ENCODE data around the gene DUS2. TPM values are rescaled to one million over a fixed set of nuclear protein-coding genes. Genes with fewer than 3 reads are reported as not detected.

Gene DUS2
- total and polyA plus RNA-seq, 9 of the 15 experiments (the other 6 are each of a cell fraction or from before 2014, with no cell fraction given) = 5.8 to 22.5 (median 20.6) TPM

DNA sequence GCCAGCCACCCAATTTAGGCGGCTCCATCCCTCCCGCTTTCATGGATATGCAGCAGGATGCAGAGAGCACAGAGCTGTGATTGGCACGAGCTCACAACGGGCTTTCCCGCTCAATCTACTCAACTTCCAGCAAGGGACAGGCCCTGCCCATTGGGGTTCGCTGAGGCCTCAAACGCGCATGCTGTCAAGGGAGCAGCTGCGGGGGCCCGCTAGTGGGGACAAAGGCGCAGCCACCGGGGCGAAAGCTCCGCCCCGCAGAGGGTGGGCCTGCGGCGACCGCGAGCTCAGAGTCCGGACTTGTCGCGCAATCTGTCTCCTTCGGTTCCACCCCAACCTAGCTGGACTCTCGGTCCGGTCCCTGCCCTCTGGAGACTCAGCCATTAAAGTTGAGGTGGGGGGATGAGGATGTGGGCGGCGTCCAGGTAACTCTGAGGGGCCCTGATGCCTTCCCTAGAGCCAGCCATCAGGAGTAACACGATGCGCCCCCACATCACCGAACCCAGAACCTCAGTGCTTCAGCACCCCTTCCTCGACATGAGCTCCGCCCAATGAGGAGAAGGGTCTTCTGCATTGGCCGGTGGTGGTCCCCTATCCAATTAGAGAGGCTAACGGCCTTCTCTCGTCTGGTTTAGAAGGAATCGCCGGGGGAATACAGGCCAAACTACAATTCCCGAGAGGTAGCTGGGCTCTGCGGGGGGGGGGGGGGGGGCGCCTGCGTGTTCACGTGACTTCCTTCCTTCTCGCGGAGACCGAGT is 61.6 kb downstream of the DUS2 start (continued):
- TF ChIP-seq, protein P1, sequence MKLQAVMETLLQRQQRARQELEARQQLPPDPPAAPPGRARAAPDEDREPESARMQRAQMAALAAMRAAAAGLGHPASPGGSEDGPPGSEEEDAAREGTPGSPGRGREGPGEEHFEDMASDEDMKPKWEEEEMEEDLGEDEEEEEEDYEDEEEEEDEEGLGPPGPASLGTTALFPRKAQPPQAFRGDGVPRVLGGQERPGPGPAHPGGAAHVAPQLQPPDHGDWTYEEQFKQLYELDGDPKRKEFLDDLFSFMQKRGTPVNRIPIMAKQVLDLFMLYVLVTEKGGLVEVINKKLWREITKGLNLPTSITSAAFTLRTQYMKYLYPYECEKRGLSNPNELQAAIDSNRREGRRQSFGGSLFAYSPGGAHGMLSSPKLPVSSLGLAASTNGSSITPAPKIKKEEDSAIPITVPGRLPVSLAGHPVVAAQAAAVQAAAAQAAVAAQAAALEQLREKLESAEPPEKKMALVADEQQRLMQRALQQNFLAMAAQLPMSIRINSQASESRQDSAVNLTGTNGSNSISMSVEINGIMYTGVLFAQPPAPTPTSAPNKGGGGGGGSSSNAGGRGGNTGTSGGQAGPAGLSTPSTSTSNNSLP (IDR thresholded peaks at IDR 0.05; ENCODE audit: borderline replicate concordance, low read depth, low read length) = no peak
- TF ChIP-seq, protein P2, sequence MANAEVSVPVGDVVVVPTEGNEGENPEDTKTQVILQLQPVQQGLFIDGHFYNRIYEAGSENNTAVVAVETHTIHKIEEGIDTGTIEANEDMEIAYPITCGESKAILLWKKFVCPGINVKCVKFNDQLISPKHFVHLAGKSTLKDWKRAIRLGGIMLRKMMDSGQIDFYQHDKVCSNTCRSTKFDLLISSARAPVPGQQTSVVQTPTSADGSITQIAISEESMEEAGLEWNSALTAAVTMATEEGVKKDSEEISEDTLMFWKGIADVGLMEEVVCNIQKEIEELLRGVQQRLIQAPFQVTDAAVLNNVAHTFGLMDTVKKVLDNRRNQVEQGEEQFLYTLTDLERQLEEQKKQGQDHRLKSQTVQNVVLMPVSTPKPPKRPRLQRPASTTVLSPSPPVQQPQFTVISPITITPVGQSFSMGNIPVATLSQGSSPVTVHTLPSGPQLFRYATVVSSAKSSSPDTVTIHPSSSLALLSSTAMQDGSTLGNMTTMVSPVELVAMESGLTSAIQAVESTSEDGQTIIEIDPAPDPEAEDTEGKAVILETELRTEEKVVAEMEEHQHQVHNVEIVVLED (CRISPR knock-in tag; IDR thresholded peaks at IDR 0.05) = peak; percentile 3; the same call in 1 of the 2 replicates
- TF ChIP-seq HDGF (IDR thresholded peaks at IDR 0.05) = no peak
- peak in 1 of 2 experiments; percentile 56; a peak in 1 of 4 replicates for TF ChIP-seq TEAD1 (CRISPR knock-in tag; IDR thresholded peaks at IDR 0.05)
- peak; percentile 86 to 89 for TF ChIP-seq NRF1 (conservative IDR thresholded peaks at IDR 0.05 in 1 of 2, IDR thresholded peaks at IDR 0.05 in 1 of 2)
- TF ChIP-seq MEF2A (IDR thresholded peaks at IDR 0.05; ENCODE audit: control insufficient read depth, low read depth, low read length) = no peak
- TF ChIP-seq KLF1 (tag; IDR thresholded peaks at IDR 0.05) = no peak; the same call in 1 of the 2 replicates
- TF ChIP-seq, protein P3, sequence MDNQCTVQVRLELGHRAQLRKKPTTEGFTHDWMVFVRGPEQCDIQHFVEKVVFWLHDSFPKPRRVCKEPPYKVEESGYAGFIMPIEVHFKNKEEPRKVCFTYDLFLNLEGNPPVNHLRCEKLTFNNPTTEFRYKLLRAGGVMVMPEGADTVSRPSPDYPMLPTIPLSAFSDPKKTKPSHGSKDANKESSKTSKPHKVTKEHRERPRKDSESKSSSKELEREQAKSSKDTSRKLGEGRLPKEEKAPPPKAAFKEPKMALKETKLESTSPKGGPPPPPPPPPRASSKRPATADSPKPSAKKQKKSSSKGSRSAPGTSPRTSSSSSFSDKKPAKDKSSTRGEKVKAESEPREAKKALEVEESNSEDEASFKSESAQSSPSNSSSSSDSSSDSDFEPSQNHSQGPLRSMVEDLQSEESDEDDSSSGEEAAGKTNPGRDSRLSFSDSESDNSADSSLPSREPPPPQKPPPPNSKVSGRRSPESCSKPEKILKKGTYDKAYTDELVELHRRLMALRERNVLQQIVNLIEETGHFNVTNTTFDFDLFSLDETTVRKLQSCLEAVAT (IDR thresholded peaks at IDR 0.05) = no peak
- peak; percentile 36; the same call in 1 of the 2 replicates for TF ChIP-seq SAFB (IDR thresholded peaks at IDR 0.05; ENCODE audit: borderline replicate concordance, low read depth, low read length)
- TF ChIP-seq, protein P4, sequence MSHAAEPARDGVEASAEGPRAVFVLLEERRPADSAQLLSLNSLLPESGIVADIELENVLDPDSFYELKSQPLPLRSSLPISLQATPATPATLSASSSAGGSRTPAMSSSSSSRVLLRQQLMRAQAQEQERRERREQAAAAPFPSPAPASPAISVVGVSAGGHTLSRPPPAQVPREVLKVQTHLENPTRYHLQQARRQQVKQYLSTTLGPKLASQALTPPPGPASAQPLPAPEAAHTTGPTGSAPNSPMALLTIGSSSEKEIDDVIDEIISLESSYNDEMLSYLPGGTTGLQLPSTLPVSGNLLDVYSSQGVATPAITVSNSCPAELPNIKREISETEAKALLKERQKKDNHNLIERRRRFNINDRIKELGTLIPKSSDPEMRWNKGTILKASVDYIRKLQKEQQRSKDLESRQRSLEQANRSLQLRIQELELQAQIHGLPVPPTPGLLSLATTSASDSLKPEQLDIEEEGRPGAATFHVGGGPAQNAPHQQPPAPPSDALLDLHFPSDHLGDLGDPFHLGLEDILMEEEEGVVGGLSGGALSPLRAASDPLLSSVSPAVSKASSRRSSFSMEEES (CRISPR knock-in tag; IDR thresholded peaks at IDR 0.05) = no peak
- TF ChIP-seq JUNB (CRISPR knock-in tag; conservative IDR thresholded peaks at IDR 0.05) = no peak
- TF ChIP-seq, protein P5, sequence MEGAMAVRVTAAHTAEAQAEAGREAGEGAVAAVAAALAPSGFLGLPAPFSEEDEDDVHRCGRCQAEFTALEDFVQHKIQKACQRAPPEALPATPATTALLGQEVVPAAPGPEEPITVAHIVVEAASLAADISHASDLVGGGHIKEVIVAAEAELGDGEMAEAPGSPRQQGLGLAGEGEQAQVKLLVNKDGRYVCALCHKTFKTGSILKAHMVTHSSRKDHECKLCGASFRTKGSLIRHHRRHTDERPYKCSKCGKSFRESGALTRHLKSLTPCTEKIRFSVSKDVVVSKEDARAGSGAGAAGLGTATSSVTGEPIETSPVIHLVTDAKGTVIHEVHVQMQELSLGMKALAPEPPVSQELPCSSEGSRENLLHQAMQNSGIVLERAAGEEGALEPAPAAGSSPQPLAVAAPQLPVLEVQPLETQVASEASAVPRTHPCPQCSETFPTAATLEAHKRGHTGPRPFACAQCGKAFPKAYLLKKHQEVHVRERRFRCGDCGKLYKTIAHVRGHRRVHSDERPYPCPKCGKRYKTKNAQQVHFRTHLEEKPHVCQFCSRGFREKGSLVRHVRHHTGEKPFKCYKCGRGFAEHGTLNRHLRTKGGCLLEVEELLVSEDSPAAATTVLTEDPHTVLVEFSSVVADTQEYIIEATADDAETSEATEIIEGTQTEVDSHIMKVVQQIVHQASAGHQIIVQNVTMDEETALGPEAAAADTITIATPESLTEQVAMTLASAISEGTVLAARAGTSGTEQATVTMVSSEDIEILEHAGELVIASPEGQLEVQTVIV (CRISPR knock-in tag; IDR thresholded peaks at IDR 0.05; ENCODE audit: borderline replicate concordance) = no peak
- peak; percentile 93 for TF ChIP-seq RNF2 (IDR thresholded peaks at IDR 0.05)
- TF ChIP-seq POU5F1 (IDR thresholded peaks at IDR 0.05; ENCODE audit: borderline replicate concordance, low read depth, low read length, partially characterized antibody) = no peak
- TF ChIP-seq RUNX1 (IDR thresholded peaks at IDR 0.05; ENCODE audit: low read depth) = 0 out of 2 replicates have a peak, but pooled peaks have one; percentile 13
- TF ChIP-seq, protein P6, sequence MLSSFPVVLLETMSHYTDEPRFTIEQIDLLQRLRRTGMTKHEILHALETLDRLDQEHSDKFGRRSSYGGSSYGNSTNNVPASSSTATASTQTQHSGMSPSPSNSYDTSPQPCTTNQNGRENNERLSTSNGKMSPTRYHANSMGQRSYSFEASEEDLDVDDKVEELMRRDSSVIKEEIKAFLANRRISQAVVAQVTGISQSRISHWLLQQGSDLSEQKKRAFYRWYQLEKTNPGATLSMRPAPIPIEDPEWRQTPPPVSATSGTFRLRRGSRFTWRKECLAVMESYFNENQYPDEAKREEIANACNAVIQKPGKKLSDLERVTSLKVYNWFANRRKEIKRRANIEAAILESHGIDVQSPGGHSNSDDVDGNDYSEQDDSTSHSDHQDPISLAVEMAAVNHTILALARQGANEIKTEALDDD (IDR thresholded peaks at IDR 0.05) = no peak
- peak; percentile 82; the same call in 1 of the 2 replicates for TF ChIP-seq HDAC8 (tag; IDR thresholded peaks at IDR 0.05)
